NCI-H774 (cell line): ENCODE results near the gene TEX2.
"Not testable (repeated sequence)": the region's sequence is repeated elsewhere in the genome, so short reads cannot be mapped to it uniquely, and the experiment has no call there.

Experiments
- DNase-seq: peaks from one replicate; lab custom pipeline; 2025; lab: John Stamatoyannopoulos, UW

TEX2 gene

GRCh38 chr17:64212122-64212521 lies 50.9 kb downstream of the TEX2 start:
- DNase-seq: no peak

- DNase-seq: no peak
Measured at GRCh38 chr17:64209983-64210382, 53.1 kb downstream of the TEX2 start.

- no peak for DNase-seq
Measured at GRCh38 chr17:64209356-64209941, 53.6 kb downstream of the TEX2 start.

- not testable (repeated sequence) for DNase-seq
Measured at GRCh38 chr17:64208656-64209055, 54.4 kb downstream of the TEX2 start.

GRCh38 chr17:64205804-64206203 lies 57.3 kb downstream of the TEX2 start:
- DNase-seq: no peak

GRCh38 chr17:64203630-64204029 lies 59.4 kb downstream of the TEX2 start:
- no peak for DNase-seq

GRCh38 chr17:64202683-64203344 lies 60.2 kb downstream of the TEX2 start:
- DNase-seq: no peak

GRCh38 chr17:64200080-64201032 lies 62.7 kb downstream of the TEX2 start:
- DNase-seq: peak; percentile 12

- no peak for DNase-seq
Measured at GRCh38 chr17:64198331-64199090, 64.5 kb downstream of the TEX2 start.

- no peak for DNase-seq
Measured at GRCh38 chr17:64196601-64197000, 66.5 kb downstream of the TEX2 start.

- DNase-seq: no peak
Measured at GRCh38 chr17:64193561-64193960, 69.5 kb downstream of the TEX2 start.

GRCh38 chr17:64192589-64192988 lies 70.5 kb downstream of the TEX2 start:
- no peak for DNase-seq

- DNase-seq: no peak
Measured at GRCh38 chr17:64190472-64190871, 72.6 kb downstream of the TEX2 start.

- no peak for DNase-seq
Measured at GRCh38 chr17:64188088-64188487, 75.0 kb downstream of the TEX2 start.

- DNase-seq: no peak
Measured at GRCh38 chr17:64187093-64187895, 75.8 kb downstream of the TEX2 start.

GRCh38 chr17:64186171-64187092 lies 76.6 kb downstream of the TEX2 start:
- DNase-seq: no peak

- DNase-seq: not testable (repeated sequence)
Measured at GRCh38 chr17:64185557-64185956, 77.5 kb downstream of the TEX2 start.

GRCh38 chr17:64185101-64185500 lies 78.0 kb downstream of the TEX2 start:
- no peak for DNase-seq

GRCh38 chr17:64183815-64184214 lies 79.2 kb downstream of the TEX2 start:
- DNase-seq: no peak
